Fibroblast of the conjunctiva (primary cell): ENCODE measurements around the gene KDM4C.
"Not testable (repeated sequence)": the region's sequence is repeated elsewhere in the genome, so short reads cannot be mapped to it uniquely, and the experiment has no call there.

Experiments used
- DNase-seq: peaks from one replicate; pipeline ENCODE4 v3.0.0-alpha.2; 2010; ENCODE audit warnings: low read depth

KDM4C gene

DNA sequence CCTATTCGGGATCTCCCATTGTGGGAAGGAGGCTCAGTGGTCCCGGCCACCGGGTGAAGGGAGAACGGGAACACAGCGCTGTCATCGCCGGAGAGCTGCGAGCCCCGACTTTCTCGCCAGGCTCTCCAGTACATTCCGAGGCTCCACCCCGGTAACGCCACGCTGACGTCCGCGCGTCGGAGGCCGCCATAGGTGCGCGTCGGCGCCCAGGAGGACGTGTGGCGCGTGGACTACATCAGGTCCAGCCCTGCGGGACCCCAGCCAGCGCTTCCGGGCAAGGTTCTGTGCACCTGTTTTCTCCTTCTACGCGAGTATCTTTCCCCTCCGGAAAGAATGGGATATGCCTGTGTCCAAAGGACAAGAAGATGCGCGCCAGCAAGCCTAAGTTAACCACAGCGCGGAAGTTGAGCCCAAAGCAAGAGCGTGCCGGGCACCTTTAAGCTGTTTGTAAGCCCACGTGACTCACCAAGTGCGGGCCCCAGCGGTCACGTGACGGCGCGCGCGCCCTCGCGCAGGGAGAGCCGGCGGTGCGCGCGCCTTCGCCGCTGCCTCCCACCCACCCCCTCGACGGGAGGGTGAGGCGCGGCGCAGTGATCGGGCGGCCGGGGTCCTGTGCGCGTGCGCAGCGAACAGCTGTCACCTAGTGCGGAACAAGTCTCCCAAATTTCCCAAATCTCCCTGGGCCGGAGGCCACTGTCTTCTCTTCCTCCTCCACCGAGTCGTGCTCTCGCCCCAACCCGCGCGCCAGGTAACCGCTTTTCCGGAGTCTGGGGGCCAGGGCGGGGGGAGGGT is at the start of gene KDM4C:
TSS of gene KDM4C (plus strand) at position 518 of the 792 bp plus-strand sequence. CDS start 35,016 bp downstream, outside the sequence.
- DNase-seq = peak; percentile 89

DNA sequence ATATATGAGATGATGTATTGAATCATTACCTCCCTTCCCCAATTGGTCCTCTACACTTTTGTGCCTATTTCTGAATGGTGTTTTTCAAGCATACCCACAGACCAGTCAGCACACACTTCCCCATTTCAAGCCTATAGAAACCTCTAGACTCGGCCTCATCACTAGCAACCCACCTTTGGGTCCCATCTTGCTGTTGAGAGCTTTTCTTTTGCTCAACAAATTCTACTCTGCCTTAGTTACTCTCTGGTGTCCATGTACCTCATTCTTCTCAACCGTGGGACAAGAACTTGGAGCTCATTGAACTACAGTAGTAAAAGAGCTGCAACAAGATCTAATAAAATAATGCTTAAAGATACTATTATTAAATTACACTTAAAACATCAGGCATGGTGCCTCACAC is 49.0 kb upstream of the KDM4C start:
- DNase-seq = no peak

DNA sequence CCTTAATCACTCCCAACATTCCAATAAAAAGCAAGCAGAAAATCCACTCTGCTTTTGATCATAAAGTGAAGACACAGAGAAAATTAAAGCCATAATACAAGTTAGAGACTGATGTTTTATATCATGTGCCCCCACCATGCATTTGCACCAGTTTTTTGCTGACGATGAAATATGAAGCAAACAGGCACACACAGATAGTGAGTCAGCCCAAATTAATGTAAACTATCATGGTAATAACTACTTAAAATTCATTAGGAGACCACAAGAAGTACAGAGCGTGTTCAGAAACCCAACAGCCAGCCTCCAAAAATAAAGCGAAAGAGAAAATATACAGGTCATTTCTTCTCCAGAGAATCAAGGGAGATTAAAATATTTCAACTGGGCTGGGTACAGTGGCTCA is 46.4 kb upstream of the KDM4C start:
- peak; percentile 32 for DNase-seq

DNA sequence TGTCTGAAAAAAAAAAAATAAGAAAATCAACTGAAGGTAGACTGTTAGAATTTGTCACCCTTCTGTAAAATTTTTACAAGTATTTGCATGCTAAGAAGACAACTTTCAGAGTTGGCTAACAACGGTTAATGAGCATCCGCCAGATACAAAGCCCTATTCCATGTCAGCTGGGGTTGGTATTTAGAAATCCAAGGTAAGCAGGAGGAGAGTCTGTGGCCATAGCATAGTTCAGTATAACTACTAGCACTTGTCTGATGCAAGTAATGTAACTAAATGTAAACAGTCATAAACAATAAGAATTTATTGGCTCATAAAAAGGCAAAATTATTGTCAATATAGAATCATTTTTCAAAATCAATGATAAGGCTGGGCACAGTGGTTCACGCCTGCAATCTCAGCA is 45.7 kb upstream of the KDM4C start:
- DNase-seq = no peak

DNA sequence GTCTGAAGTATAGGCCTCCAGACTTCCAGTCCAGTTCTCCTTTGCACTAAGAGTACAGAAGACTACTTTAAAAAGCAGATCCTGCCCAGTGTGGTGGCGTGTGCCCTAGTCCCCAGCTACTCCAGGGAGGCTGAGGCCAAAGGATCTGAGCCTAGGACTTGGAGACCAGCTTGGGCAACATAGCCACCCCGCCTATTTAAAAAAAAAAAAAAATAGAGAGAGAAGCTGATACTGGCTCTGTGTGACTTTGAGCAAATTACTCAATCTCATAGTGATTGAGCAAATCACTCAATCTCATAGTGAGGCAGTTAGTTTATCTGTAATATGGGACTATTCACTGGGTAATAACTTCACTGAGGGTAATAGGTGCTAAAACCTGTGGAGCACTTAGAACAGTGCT is 43.6 kb upstream of the KDM4C start:
- no peak for DNase-seq

DNA sequence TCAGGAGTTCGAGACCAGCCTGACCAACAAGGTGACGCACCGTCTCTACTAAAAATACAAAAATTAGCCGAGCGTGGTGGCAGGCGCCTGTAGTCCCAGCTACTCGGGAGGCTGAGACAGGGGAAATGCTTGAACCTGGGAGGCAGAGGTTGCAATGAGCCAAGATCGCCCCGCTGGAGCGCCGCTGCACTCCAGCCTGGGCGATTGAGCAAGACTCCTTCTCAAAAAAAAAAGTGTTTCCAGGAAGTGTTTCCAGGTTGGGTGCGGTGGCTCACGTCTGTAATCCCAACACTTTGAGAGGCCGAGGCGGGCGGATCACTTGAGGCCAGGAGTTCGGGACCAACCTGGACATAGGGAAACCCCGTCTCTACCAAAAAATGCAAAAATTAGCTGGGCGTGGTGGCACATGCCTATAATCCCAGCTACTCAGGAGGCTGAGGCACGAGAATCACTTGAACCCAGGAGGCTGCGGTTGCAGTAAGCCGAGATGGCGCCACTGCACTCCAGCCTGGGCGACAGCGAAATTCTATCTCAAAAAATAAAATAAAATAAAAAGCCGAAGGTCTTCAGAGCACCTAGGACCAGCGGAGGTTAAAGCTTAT is 42.5 kb upstream of the KDM4C start:
- not testable (repeated sequence) for DNase-seq

DNA sequence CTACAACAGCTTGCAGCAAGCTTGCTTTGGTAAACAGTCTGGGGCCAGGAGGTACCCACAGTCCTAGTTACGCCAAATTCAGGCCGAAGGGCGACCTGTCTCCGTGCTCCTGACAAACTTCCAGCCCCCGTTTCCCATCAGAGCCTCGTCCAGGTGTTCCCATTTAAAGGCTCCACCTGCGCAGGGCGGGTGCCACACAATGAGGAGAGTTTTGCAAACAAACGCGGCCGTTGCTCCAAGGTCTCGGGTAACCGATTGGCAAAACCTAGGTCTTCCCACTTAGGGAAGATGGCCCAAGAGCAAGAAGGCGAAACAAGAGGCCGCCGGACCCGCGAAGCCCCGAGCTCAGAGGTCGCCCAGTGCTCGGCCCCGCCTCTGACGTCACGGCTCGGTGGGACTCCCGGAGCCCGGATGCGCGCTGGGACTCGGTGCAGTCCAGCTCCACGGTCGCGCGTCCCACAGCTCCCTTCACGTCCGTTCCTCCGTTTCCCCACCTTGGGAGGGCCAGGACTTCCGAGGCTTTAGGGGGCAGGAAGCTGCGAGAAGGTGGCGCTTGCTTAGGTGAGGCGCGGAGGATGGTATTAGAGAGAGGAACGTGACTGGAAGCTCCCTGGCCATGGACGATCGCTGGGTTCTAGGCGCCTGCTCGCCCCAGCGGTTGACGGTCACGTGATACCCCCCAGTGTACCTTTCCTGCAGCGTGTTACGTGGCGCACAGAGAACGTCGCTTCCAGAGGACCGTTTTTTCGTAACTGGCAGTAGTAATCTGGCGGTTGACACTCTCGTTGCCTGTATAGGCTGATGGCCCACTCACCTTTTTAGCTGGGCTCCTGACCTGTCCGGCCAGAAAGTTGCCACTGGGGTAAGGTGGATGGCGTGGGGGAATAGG is 41.8 kb upstream of the KDM4C start:
- DNase-seq = no peak

DNA sequence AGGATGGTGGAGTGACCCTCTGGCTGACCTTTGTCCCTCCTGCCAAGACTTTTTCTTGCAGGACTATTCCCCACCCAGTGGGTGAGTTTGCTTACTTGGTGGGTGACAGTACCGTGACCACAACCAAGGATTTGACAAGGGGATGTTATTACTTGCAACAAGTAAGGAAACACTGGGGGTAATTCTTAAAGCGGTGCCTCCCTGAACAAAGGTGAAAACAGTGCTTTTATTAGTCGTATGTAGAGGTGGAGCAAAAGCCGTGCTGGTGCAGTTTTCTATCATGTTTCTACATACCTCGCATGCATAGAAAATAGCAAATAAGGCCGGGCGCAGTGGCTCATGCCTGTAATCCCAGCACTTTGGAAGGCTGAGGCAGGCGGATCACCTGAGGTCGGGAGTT is 41.0 kb upstream of the KDM4C start:
- DNase-seq = no peak

DNA sequence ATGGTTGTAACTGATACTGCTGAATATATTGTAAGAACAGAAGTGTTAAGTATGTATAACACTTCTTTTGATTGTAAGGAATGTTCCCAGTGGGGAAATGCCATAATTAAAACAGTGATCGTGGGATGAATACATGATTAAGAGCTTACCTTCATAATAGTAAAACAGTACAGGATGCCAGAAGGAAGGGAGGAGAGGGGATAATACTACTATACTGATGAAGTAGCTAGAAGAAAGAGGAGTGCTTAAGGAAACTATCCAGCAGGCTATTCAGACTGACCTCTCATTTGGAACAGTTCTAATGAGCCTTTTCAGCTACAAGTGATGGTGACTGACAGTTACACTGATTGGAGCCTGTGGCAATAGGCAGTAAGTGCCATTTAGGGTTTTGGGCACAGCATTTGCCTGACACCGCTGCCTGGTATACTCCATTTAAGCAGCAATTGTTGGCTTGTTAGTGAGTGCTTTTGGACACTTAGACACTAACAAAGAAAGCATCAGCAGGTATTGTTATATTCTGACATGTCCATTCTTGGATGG is 33.8 kb upstream of the KDM4C start:
- DNase-seq = no peak

DNA sequence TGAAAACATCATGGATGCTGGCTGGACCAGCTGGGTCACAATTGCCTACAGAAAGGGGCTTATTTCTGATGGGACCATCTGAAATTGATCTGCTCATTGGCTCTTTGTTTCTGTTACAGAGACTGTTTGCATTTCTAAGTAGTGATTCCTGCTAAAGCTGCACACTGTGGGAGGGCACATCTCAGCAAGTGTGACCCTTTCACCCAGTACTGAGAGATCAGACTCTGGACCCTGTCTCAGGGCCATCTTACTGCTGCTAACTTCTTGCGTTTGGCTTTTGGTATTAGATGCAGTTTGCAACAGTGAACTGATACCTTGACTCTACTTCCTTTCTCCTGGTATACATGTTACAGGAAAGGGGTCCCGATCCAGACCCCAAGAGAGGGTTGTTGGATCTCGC is 24.5 kb upstream of the KDM4C start:
- DNase-seq = no peak

DNA sequence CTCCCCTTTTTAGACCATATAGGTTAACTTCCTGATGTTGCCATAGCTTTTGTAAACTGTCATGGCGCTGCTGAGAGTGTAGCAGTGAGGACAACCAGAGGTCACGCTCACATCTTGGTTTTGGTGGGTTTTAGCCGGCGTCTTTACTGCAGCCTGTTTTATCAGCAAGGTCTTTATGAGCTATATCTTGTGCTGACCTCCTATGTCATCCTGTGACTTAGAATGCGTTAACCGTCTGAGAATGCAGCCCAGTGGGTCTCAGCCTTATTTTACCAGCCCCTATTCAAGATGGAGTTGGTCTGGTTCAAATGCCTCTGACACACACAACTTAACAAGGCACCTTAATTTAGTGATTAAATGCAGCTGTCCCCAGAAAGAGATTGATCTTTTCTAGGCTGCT is 23.9 kb upstream of the KDM4C start:
- no peak for DNase-seq

DNA sequence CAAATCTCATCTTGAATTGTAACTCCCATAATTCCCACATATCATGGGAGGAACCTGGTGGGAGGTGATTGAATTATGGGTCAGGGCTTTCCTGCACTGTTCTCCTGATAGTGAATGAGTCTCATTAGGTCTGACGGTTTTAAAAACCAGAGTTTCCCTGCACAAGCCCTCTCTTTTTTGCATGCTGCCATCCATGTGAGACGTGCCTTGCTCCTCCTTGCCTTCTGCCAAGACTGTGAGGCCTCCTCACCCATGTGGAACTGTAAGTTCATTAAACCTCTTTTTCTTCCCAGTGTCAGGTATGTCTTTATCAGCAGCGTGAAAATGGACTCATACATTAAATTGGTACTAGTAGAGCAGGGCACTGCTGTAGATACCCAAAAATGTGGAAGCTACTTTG is 22.4 kb upstream of the KDM4C start:
- no peak for DNase-seq

DNA sequence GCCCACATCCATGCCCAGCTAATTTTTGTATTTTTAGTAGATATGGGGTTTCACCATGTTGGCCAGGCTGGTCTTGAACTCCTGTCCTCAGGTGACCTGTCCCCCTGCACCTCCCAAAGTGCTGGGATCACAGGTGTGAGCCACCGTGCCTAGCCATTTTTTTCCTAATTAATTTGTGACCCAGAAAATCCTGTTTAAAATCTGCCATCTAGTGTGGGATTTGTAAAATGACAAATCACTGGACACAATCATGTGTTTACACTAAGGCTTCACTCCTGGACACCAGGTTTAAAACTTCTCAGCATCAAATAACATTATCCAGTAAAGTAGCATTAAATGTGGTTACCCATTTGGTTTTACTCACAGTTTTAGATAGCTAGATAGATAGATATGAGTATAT is 18.6 kb upstream of the KDM4C start:
- no peak for DNase-seq

DNA sequence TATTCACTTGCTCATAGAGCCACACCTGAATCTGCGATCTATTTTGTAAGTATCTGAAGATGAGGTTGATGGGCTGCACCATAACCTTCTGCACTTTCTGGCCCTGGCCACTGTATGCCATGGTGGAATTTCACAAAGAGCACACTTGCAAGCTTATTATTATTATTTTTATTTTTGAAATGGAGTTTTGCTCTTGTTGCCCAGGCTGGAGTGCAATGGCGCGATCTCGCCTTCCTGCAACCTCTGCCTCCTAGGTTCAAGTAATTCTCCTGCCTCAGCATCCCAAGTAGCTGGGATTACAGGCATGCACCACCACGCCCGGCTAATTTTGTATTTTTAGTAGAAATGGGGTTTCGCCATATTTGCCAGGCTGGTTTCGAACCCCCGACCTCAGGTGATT is 8.9 kb upstream of the KDM4C start:
- DNase-seq = not testable (repeated sequence)

DNA sequence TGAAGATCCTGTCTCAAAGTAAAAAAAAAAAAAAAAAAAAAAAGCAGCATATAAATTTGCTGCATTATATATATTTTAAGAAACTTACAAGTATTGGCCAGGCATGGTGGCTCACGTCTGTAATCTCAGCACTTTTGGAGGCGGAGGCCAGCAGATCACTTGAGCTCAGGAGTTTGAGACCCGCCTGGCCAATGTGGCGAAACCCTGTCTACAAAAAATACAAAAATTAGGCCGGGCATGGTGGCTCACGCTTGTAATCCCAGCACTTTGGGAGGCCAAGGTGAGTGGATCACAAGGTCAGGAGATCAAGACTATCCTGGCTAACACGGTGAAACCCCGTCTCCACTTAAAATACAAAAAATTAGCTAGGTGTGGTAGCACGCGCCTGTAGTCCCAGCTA is 2.9 kb upstream of the KDM4C start:
- not testable (repeated sequence) for DNase-seq

DNA sequence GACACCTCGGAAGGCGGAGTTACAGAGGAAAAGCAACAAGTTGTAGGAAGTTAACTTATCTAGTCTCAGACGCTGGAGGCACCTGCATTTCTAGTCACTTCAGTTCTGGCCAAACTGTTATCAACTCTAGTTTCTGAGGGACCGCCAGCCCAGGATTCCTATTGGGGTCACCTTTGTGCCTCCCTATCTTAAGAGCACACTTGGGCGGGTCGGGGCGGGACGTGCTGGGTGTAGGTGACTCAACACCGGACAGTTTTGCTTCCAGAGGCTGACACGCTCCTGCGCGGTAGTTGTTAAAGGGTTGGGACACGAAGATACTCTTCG is 679 bp upstream of the KDM4C start:
- no peak for DNase-seq

DNA sequence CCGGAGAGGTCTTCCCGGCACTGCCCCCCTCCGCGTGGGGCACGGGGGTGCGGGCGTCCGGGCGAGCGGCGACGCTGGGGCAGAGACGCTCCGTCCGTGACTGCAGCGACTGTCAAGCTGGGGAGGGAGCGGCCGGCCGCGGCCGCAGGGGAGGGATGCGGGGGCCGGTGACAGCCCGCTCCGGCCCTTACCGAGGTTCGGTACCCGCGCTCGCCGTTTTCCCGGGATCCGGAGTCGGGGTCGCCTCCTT is 400 bp downstream of the KDM4C start:
- no peak for DNase-seq

DNA sequence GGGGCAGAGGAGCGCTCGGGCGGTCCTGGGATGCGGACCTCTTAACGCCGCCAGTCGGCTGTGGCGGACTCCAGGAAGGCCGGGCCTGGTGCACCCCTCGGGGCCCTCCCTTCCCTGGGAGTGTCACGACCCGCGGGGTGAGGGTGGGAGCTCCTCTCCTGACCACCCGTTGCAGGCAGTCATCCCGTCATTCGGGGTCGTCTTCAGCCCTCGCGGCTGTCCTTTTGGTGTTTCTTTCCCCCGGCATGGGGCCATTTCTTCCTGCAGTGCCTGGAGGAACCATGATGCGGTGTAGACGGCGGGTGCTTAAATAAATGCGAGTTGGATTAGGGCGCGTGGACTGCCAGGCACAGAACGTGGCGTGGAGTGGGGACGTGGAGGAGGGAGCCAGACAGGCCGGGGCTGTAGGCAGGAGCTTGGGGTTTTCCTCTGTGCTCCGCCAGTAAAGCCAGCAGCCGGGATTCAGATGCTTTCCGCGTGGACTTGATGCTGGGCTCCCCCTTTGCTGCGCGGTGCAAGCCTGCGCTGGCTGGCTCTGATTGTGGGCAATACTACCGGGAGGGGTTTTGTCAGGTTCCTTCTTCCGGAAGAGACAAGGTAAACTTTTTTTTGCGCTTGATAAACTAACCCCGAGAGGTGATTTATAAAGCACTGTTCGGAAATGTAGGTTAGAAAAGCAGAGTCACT is 868 bp downstream of the KDM4C start:
- DNase-seq = peak; percentile 26

DNA sequence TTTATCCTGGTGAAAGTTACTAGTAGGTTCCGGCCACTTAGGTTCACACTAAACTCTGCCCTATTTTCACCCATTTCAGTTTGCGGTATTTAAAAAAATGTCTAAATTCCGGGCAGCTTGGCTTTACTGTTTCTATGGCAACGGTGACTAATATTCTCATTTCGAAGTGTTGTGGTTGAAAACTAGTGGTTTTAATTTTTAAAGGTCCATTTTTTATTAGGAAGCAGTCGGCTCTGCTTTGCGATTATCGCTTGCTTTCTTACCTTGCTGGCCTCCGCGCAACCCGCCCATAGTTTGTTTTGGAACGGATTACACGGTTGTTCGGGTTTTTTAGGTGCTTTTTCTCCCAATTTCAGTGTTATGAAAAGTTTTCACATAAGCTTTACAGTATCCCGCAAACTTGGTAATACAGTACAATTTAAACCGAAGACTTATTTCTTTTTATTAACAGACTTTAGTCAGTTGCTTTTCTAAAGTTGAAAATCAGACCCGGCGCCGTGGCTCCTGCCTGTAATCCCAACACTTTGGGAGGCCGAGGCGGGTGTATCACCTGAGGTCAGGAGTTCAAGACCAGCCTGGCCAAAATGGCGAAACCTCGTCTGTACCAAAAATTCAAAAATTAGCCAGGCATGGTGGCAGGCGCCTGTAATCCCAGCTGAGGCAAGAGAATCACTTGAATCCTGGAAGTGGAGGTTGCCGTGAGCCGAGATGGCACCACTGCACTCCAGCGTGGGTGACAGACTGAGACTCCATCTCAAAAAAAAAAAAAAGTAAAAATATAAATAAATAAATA is 1.6 kb downstream of the KDM4C start:
- DNase-seq = peak; percentile 78

DNA sequence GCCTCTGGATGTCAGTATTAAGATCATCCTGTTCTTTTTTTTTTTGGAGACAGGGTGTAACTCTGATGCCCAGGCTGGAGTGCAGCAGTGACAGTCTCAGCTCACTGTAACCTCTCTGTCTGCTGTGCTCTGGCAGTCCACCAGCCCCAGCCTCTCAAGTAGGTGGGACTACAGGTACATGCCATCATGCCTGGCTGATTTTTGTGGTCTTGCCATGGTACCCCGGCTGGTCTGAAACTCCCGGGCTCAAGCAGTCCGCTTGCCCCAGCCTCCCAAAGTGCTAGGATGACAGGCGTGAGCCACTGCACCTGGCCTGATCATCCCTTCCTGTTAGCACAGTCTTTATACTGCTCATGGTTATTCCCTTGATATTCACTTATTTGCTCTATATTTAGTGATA is 3.5 kb downstream of the KDM4C start:
- no peak for DNase-seq

DNA sequence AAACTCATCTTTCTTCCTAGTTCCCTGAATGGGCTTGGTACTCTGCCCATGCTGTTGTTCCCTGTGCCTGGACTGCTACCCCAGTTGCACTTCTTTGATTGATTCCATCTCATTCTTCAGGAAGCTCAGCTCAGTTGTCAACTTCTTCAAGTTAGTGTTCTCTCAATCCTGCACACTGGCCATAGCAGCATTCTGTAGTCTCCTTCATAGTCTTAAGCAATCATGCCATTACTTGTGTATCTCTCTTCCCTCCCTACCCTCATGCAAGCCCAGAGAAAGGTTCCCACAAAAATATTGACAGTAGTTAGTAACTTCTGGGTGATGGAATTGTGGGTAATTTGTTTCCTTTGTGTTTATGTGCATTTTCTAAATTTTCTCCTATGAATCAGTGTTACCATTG is 5.5 kb downstream of the KDM4C start:
- no peak for DNase-seq

DNA sequence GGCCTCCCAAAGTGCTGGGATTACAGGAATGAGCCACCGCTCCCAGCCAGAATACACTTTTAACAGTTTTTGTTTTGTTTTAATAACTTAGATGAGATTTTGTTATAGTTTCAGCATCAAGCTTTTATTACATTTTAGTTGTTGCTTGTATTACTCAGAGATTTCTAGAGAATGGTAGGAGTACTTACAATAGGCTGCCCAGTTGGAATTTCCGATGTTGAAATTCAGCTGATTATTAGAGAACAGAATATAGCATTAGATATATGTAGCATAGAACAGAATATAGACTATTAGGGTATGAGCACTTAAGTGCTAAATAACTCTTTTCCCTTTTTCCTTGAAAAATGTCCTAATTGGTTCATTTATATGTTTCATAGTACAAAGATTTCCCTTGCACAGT is 6.2 kb downstream of the KDM4C start:
- DNase-seq = no peak
